Stimulated activated CD8-positive, alpha-beta memory T cell treated with anti-CD3 and anti-CD28 coated beads, Interleukin-7, amount 100 ng/mL, for 24 hours (primary cell): ENCODE data around the gene EMC1.
"Not testable (repeated sequence)": the region's sequence is repeated elsewhere in the genome, so short reads cannot be mapped to it uniquely, and the experiment has no call there.

Source experiments
- DNase-seq: peaks from one replicate; pipeline ENCODE4 v3.0.0-alpha.2; 2020; ENCODE audit warnings: low read depth

The EMC1 gene

GRCh38 chr1:19189270-19189669, 62.1 kb downstream of the EMC1 start:
- no peak for DNase-seq

- DNase-seq: no peak
These were observed 63.5 kb downstream of the EMC1 start for GRCh38 chr1:19187852-19188251.

GRCh38 chr1:19186001-19186400, 65.3 kb downstream of the EMC1 start:
- no peak for DNase-seq

GRCh38 chr1:19182223-19182622, 69.1 kb downstream of the EMC1 start:
- DNase-seq: no peak

GRCh38 chr1:19180265-19180657, 71.1 kb downstream of the EMC1 start:
- DNase-seq: not testable (repeated sequence)

DNA sequence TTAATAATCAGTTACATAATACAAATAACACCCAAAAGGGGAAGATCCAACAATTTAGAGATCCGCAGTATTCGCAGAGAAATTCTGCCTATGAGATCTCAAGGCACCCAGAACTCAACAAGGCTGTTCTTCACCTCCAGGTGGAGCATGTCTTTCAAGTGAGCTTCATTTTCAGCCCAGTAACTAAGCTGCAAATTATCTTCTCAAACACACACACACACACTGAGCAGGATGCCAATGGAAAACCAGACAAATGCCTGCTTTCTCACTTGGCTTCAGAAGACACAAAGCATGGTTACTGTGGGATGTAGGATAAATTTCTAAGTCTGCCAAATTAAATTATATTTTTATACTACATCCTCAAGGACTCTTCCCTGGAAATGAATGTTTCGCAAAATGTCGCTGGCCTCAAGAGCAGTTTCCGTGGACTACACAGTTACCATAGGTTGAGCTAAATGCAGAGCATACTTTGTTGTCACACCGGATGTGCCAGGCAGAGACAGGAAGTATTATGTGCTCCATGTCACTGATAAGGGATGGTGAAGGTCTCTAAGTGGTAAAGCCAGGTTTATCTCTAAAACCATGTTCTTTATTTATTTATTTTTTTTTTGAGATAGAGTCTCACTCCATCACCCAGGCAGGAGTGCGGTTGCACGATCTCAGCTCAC, 71.6 kb downstream of the EMC1 start:
- no peak for DNase-seq

DNA sequence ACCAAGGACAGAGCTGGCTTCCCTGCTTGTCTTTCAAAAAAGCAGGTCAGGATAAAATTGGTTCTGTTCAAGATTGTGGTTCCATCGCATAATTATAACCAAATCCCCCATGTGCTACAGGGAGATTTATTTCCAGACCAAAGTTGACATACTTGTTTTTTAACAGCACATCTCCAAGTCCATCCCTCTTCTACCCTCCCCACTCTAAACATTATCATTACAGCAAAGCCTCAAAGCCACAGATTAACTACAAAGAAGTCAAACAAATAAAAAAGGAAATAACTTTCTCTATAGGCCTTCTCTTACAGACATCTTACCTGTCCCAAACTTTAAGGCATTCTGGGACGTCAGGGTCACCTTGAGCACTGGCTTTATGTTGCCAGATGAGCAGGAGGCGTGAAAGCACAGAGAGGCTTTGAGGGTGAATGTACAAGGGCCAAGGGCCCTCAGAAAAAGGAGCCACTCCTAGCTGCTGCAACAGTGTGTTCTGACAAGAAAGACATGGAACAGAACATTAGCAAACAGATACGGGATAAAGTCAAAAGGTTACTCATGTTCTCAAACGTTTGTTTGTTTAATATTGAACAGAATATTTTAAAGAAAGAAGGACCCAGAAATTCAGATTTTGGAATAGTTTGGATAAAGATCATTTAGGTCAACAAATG, 72.5 kb downstream of the EMC1 start:
- no peak for DNase-seq

- no peak for DNase-seq
These were observed 73.5 kb downstream of the EMC1 start for GRCh38 chr1:19177811-19178210.

- DNase-seq: no peak
These were observed 81.7 kb downstream of the EMC1 start for GRCh38 chr1:19169642-19170041.

GRCh38 chr1:19167140-19167539, 84.2 kb downstream of the EMC1 start:
- no peak for DNase-seq

DNA sequence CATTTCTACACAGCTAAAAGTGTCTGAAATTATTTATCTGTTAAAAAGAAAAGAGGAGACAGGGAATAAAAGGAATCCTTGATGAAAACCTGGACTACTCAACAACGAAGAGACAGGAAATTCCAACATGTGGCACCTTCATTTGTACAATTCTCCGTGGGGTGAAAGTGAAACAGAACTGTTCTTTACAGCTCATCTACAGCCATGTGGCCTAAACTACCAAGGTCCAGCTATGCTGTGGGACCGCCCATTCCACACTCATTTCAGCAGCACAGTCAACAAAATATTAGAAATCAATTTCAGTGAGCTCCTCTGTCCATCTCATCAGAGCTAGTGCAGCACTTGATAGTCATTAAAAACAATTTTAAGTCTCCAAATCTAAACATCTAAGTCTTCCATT, 85.3 kb downstream of the EMC1 start:
- DNase-seq: no peak
